Stomach smooth muscle (tissue), 2 donors: ENCODE results near the gene CSF1.
"Not testable (repeated sequence)": the region's sequence is repeated elsewhere in the genome, so short reads cannot be mapped to it uniquely, and the experiment has no call there.

Experiments used
- H3K27ac ChIP-seq: one replicate; pipeline ENCODE4 v1.7.0; 2013; ENCODE audit warnings: mild to moderate bottlenecking, low read length, inconsistent platforms
- H3K27me3 ChIP-seq, 2 donors: one replicate each; pipeline ENCODE4 v1.7.0; 2013; ENCODE audit warnings: low read length in 2 of 2; ENCODE audit not compliant: insufficient read depth in 2 of 2, control insufficient read depth in 1 of 2
- H3K36me3 ChIP-seq, 2 donors: one replicate each; pipeline ENCODE4 v1.7.0; 2013; ENCODE audit warnings: low read length in 2 of 2; ENCODE audit not compliant: control insufficient read depth in 2 of 2, insufficient read depth in 2 of 2
- H3K4me1 ChIP-seq: one replicate; pipeline ENCODE4 v1.7.0; 2013; ENCODE audit warnings: low read length; ENCODE audit not compliant: control insufficient read depth, insufficient read depth
- H3K4me3 ChIP-seq, 2 donors: one replicate each; pipeline ENCODE4 v1.7.0; 2013; ENCODE audit warnings: low read length in 2 of 2
- H3K9ac ChIP-seq, 2 donors: one replicate each; pipeline ENCODE4 v1.7.0; 2013; ENCODE audit warnings: low read length in 2 of 2, mild to moderate bottlenecking in 1 of 2
- H3K9me3 ChIP-seq, 2 donors: one replicate each; pipeline ENCODE4 v1.7.0; 2013; ENCODE audit warnings: low read length in 2 of 2; ENCODE audit not compliant: control insufficient read depth in 2 of 2
- donor health status: healthy.
- donor health status: Pancreatic carcinoma.

The CSF1 gene

DNA sequence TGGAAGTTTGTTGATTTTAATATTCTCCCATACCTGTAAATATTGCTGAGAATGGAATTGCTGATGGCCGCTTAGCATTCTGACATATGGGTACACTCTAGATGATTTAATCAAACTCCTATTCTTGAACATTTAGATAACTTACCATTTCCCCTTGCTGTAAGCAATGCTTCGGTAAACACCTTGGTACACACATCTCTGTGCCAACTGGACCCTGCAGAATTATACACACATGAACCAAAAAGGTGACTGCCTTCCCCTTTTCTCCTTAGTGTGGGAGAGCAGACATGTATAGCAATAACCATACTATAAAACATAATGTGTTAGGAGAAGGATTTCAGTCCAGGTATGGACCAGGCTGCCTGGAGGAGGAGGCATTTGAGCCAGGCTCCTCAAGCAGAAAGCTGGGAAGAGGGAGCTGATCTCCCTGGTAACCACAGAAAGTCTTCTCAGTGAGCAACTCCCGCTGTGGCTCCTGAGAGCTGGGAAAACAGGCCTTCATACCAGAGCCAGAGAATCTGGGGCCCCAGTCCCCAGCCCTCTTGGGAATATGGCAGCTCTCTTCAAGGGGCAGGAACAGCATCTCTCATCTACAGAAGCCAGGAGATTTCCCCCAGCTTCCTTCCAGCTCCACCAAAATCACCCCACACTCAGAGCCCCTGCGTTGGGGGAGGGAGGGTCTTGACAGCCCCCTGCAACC lies 33.9 kb upstream of the CSF1 start:
- Histone ChIP-seq H3K27ac (peak overlapping the region; percentile 41), H3K9me3 (no peaks in the 10 kb centered on the region), H3K27me3 (no peaks in the 10 kb centered on the region), H3K4me3 (peak overlapping the region in 1 of 2 donors; percentile 55), H3K36me3 (no peaks in the 10 kb centered on the region), H3K4me1 (peaks cover 19% of the 10 kb centered on the region), H3K9ac (no peak overlapping the region)

DNA sequence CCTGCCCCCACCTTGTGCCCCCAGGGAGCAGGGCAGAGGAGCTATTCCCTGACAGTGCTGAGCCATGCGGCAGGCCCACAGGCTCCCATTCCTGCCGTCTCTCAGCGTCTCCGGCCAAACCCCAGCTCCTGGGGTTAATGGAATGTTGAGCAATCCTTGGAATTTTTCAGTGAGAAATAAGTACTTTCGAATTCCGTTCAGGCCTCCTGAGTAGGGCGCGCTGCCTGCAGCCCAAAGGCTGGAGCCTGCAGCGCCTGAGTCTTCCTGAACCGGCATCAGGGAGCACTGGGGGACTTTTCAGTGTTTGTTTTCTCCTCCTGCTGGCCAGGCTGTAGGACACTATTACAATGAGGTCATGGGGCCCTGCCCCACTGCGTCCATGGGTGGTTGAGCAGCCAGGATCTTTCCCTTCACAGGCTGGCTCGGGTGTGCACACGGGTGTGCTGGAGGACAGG lies 33.3 kb upstream of the CSF1 start:
- Histone ChIP-seq H3K4me1 (peaks cover 21% of the 10 kb centered on the region), H3K9ac (peak overlapping the region in 1 of 2 donors; percentile 29), H3K4me3 (peak overlapping the region in 1 of 2 donors; percentile 55), H3K27me3 (no peaks in the 10 kb centered on the region), H3K36me3 (no peaks in the 10 kb centered on the region), H3K27ac (peak overlapping the region; percentile 41), H3K9me3 (no peaks in the 10 kb centered on the region)

DNA sequence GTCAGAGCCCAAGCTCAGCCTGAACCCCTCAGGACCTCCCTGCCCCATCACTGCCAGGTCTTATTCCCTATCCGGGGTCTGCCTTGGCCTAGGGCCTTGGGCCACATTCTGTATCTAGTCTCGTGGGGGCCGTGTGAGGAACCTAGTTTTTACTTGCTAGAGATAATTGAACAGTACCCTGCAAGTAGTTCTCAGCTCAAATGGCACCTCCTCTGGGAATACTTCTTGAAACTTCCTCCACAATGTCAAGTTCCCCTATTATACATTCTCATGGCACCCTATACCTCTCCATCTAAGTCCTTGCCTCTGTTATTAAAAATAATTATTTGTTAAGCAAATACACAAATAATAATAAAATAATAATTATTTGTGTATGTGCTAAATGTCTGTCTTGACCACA lies 32.9 kb upstream of the CSF1 start:
- Histone ChIP-seq H3K4me3 (peak overlapping the region in 1 of 2 donors; percentile 55), H3K9me3 (no peaks in the 10 kb centered on the region), H3K9ac (peak overlapping the region in 1 of 2 donors; percentile 29), H3K4me1 (peaks cover 24% of the 10 kb centered on the region), H3K27ac (no peak overlapping the region), H3K36me3 (no peaks in the 10 kb centered on the region), H3K27me3 (no peaks in the 10 kb centered on the region)

DNA sequence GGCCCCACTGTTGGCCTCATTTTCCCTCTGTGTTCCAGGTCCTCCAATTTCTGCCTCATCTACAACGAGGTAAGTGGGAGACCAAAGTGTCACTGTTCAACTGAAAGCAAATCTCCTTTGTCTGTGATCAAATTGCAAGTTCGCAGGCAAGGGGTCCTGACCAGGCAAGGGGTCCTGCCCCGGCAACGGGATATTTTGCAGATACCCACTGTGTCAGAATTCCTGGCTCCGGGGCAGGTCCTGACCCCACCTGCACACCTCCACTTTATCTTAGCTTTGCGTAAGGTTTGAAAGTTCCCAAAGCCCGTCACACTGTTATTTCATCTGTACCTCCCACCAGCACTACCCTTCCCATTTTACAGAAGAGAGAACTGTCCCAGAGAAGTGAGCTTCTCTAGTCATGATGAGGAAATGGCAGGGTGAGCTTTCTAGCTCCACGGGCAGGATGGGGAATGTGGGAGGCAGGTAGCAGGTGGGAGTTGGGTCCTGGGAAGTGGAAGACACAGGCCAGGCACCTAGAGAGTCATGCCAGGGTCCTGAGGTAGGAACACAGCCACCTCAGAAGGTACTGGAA lies 32.0 kb upstream of the CSF1 start:
- no peaks in the 10 kb centered on the region for H3K9me3 ChIP-seq
- H3K27me3 ChIP-seq, result no peaks in the 10 kb centered on the region
- H3K4me3 ChIP-seq, result no peak overlapping the region
- no peaks in the 10 kb centered on the region for H3K36me3 ChIP-seq
- no peak overlapping the region for H3K27ac ChIP-seq
- H3K4me1 ChIP-seq, result peaks cover 23% of the 10 kb centered on the region
- H3K9ac ChIP-seq, result no peak overlapping the region

DNA sequence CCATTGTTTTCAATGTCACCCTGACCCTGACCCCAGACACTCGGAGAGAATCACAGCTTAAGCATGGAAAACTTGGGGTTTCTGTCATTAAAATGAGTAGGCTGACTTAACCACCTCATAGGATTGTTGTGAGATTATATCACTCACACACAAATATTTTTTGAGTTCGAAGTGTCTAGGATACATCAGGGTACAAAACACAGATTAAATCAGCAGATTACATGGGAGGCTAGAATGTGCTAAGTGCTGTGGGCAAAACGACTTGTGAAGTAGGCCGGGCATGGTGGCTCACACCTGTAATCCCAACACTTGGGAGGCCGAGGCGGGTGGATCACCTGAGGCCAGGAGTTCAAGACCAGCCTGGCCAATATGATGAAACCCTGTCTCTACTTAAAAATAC lies 31.3 kb upstream of the CSF1 start:
- peaks cover 23% of the 10 kb centered on the region for H3K4me1 ChIP-seq
- H3K9me3 ChIP-seq, H3K36me3 ChIP-seq, H3K27ac ChIP-seq, H3K27me3 ChIP-seq, H3K4me3 ChIP-seq, H3K9ac ChIP-seq: not testable (repeated sequence)

DNA sequence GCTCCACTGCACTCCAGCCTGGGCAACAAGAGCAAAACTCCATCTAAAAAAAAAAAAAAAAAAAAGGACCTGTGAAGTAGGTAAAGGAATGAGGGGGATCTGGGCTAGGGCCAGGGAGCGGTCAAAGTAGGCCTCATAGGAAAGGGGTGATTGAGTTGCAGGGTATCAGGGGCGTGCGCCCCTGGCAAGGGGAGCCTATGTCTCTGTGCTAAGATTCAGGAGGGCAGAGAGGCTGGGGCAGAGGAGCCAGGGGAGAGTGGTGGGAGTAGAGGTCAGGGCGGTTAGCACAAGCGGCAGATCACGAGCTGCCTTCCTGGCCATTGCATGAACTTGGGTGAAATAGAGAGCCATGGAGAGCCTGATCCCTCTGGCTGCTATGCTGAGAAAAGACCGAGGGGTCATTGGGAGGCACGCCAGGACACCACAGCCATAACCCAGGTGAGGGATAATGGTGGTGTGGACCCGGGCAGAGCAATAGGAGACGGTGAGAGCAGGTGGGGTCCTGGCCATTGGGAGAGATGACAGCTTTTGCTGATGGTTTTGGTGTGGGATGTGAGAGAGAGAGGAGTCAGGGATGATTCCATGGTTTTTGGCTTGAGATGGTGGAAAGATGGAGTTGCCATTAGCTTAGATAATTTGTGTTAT lies 30.6 kb upstream of the CSF1 start:
- H3K4me1 ChIP-seq, result peaks cover 23% of the 10 kb centered on the region
- no peak overlapping the region for H3K27ac ChIP-seq
- H3K36me3 ChIP-seq, result no peaks in the 10 kb centered on the region
- no peaks in the 10 kb centered on the region for H3K27me3 ChIP-seq
- no peak overlapping the region for H3K4me3 ChIP-seq
- no peaks in the 10 kb centered on the region for H3K9me3 ChIP-seq
- no peak overlapping the region for H3K9ac ChIP-seq

DNA sequence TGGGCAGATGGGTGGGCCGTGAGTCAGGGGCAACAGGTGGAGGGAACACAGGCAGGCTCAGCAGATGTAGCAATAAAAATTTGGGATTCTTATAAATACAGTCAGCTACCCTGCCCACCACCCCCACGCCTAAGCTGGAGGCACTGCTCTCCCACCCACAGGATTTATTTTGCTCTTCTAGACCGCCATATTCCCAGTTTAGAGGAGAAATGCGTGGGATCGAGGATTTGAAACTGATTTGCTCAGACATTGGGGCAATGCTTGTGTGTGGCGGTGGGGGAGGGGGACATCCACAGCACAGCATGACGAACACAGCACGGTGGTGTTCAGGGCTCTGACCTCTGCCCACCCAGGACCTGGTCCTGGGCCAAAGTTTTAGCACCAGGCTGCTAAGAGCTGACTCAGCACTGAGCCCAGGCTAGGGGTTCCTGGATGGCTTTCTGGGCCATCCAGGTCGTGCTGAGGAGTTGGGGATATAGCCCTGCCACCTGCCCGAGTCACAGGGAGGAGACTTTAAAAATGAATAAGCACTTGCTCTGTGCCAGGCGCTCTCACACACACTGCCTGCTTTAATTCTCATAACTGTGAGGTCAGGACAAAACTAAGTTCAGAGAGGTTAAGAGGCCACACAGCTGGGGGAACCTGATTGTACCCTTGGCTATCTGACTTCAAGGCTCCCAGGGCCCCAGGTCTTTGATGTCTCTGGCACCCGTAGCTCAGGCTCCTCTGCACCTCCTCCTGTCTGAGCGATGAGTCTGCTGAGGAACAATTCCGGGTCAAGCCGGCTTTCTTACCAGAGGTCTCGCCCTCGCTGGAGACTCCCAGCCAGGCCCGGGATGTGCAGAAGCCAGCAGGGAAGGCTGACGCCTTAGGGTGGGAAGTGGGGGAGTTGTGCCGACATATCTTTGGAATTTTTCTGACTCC lies 29.4 kb upstream of the CSF1 start:
- H3K27ac ChIP-seq, result no peak overlapping the region

DNA sequence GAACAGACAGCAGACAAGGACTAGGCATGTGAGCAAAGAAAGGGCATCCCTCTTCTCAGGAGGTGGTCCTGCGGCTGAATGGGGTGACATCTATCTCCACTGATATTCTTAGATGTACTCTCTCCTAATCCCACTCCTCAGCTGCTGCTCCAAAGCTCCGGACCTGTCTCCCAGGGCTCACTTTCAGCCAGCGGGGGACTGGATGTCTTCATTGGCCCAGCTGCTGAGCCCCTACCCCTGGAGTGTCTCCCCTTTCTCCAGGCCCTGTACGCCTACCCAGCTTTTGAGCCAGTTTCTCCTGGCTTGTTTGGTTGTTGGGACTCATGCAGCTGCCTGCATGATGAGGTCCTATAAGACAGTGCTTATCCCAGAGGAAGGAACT lies 28.8 kb upstream of the CSF1 start:
- Histone ChIP-seq H3K27me3 (no peaks in the 10 kb centered on the region), H3K9ac (no peak overlapping the region), H3K27ac (peak overlapping the region; percentile 31), H3K4me3 (no peak overlapping the region), H3K4me1 (peaks cover 19% of the 10 kb centered on the region), H3K36me3 (no peaks in the 10 kb centered on the region), H3K9me3 (no peaks in the 10 kb centered on the region)

More for the DNA sequence above, 29.4 kb upstream of the CSF1 start:
- no peaks in the 10 kb centered on the region for H3K36me3 ChIP-seq
- H3K9me3 ChIP-seq, result no peaks in the 10 kb centered on the region
- H3K4me3 ChIP-seq, result no peak overlapping the region
- no peaks in the 10 kb centered on the region for H3K27me3 ChIP-seq
- H3K9ac ChIP-seq, result no peak overlapping the region
- H3K4me1 ChIP-seq, result peaks cover 23% of the 10 kb centered on the region

DNA sequence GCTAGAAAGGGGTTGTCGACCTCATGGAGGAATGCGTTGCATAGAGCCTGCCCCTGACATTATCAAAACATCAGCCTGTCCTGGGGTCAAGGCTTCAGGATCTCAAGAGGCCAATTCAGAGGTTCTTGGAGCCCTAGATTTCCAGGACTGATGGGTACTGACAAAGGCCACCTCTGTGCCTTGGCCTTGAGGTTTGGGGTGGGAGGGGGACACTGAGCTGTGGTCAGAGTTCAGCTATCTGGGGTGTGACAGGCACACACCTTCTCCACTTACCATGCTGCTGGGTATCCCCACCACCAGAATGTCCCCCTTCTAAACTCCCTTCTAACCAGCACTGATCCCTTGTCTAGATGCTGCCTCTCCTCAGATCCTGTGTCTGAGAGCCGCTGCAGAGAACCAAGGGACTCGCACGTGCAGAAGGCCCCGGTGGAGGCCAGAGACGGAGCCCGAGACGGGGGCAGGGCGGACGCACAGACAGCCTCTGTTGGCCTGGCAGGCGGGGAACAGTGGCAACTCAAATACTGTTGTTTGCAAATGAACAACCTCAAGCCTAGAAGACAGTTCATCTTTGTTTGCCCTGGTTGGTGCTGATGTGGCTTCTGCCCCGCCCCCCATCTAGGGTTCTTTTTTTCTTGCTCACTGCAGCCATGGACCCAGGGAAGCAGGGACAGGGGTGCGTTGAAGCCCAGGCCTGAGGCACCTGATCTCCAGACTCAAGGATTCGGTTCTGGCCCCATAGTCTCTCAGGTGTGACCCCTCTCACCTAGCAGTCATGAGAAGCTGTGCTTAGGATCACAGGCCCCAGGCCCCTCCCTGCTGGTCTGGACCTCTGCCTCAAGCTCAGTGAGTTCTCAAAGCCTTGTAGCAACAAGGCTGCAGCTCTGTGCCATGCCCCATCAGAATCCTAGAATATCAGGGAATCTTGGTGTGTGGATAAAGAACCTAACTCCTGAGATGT lies 28.1 kb upstream of the CSF1 start:
- Histone ChIP-seq H3K27me3 (no peaks in the 10 kb centered on the region), H3K4me1 (peaks cover 13% of the 10 kb centered on the region), H3K36me3 (no peaks in the 10 kb centered on the region), H3K9me3 (no peaks in the 10 kb centered on the region), H3K4me3 (no peak overlapping the region), H3K27ac (peak overlapping the region; percentile 31), H3K9ac (no peak overlapping the region)
